ENCODE data around the gene ZNF462. TPM values are rescaled to one million over a fixed set of nuclear protein-coding genes. Genes with fewer than 3 reads are reported as not detected.

Gene ZNF462
- total RNA-seq, 3 donors from 2014 or later (not counting 1 experiment from before 2014, with no cell fraction given): 0.33 to 0.93 (median 0.35) TPM

- Mint-ChIP-seq H3K4me1 (no peaks in the 10 kb centered on the region), H3K27me3 (ENCODE audit: low read depth in 2 of 2) (peaks cover 0 to 3% of the 10 kb centered on the region in 2 donors), H3K4me3 (no peak overlapping the region), H3K27ac (no peak overlapping the region), H3K9me3 (peaks cover 0 to 2% of the 10 kb centered on the region in 2 donors), H3K36me3 (no peaks in the 10 kb centered on the region)
- no peaks in the 10 kb centered on the region for H3K27me3 ChIP-seq (ENCODE audit: control insufficient read depth, insufficient read depth, low read length)
- H3K4me3 ChIP-seq (ENCODE audit: low read length): no peak overlapping the region
- no peak for TF ChIP-seq CTCF (IDR thresholded peaks at IDR 0.05)
- no peaks in the 10 kb centered on the region for H3K4me1 ChIP-seq (ENCODE audit: control insufficient read depth, insufficient read depth, low read length)
- ATAC-seq (no peak), DNase-seq (no peak)
- H3K27ac ChIP-seq (ENCODE audit: low read length): no peak overlapping the region
- intact Hi-C loops (cut with micrococcal nuclease): no loop called here
- H3K36me3 ChIP-seq (ENCODE audit: control insufficient read depth, insufficient read depth, low read length): no peaks in the 10 kb centered on the region
- 95% methylated on average over 18 of the region's 18 CpGs for WGBS (ENCODE audit: insufficient coverage)
- H3K9me3 ChIP-seq (ENCODE audit: control insufficient read depth, insufficient read depth, low read length): peaks cover 3% of the 10 kb centered on the region
Measured at GRCh38 chr9:106928350-106928749, 65.4 kb downstream of the ZNF462 start.

- no peak for TF ChIP-seq CTCF (IDR thresholded peaks at IDR 0.05)
- intact Hi-C loops (cut with micrococcal nuclease): no loop called here
- H3K4me3 Mint-ChIP-seq: no peak overlapping the region
Measured at GRCh38 chr9:106929471-106930177, 66.7 kb downstream of the ZNF462 start.

GRCh38 chr9:106930477-106930876, 67.5 kb downstream of the ZNF462 start:
- Mint-ChIP-seq H3K9me3 (peaks cover 0 to 2% of the 10 kb centered on the region in 2 donors), H3K4me1 (no peaks in the 10 kb centered on the region), H3K4me3 (no peak overlapping the region), H3K27me3 (ENCODE audit: low read depth in 2 of 2) (peaks cover 0 to 3% of the 10 kb centered on the region in 2 donors), H3K36me3 (no peaks in the 10 kb centered on the region), H3K27ac (no peak overlapping the region)
- 92% methylated on average over 8 of the region's 8 CpGs for WGBS (ENCODE audit: insufficient coverage)
- Histone ChIP-seq H3K4me3 (ENCODE audit: low read length) (no peak overlapping the region), H3K27ac (ENCODE audit: low read length) (no peak overlapping the region), H3K27me3 (ENCODE audit: control insufficient read depth, insufficient read depth, low read length) (no peaks in the 10 kb centered on the region), H3K36me3 (ENCODE audit: control insufficient read depth, insufficient read depth, low read length) (no peaks in the 10 kb centered on the region), H3K4me1 (ENCODE audit: control insufficient read depth, insufficient read depth, low read length) (no peaks in the 10 kb centered on the region), H3K9me3 (ENCODE audit: control insufficient read depth, insufficient read depth, low read length) (peaks cover 3% of the 10 kb centered on the region)
- intact Hi-C loops (cut with micrococcal nuclease): no loop called here
- no peak for TF ChIP-seq CTCF (IDR thresholded peaks at IDR 0.05)
- no peak for ATAC-seq
- no peak for DNase-seq

More at GRCh38 chr9:106929471-106930177, 66.7 kb downstream of the ZNF462 start:
- 86% methylated on average over 11 of the region's 11 CpGs for WGBS (ENCODE audit: insufficient coverage)
- ATAC-seq (no peak), DNase-seq (no peak)
- no peak overlapping the region for H3K27ac Mint-ChIP-seq
- H3K9me3 Mint-ChIP-seq: peaks cover 0 to 2% of the 10 kb centered on the region in 2 donors
- peaks cover 0 to 3% of the 10 kb centered on the region in 2 donors for H3K27me3 Mint-ChIP-seq (ENCODE audit: low read depth in 2 of 2)
- no peaks in the 10 kb centered on the region for H3K4me1 Mint-ChIP-seq
- no peak overlapping the region for H3K27ac ChIP-seq (ENCODE audit: low read length)
- H3K4me1 ChIP-seq (ENCODE audit: control insufficient read depth, insufficient read depth, low read length): no peaks in the 10 kb centered on the region
- H3K27me3 ChIP-seq (ENCODE audit: control insufficient read depth, insufficient read depth, low read length): no peaks in the 10 kb centered on the region
- H3K9me3 ChIP-seq (ENCODE audit: control insufficient read depth, insufficient read depth, low read length): peaks cover 3% of the 10 kb centered on the region
- no peaks in the 10 kb centered on the region for H3K36me3 Mint-ChIP-seq
- H3K4me3 ChIP-seq (ENCODE audit: low read length): no peak overlapping the region
- no peaks in the 10 kb centered on the region for H3K36me3 ChIP-seq (ENCODE audit: control insufficient read depth, insufficient read depth, low read length)

GRCh38 chr9:106931466-106931865, 68.5 kb downstream of the ZNF462 start:
- Histone ChIP-seq H3K27ac (ENCODE audit: low read length) (no peak overlapping the region), H3K4me3 (ENCODE audit: low read length) (no peak overlapping the region), H3K27me3 (ENCODE audit: control insufficient read depth, insufficient read depth, low read length) (no peaks in the 10 kb centered on the region), H3K9me3 (ENCODE audit: control insufficient read depth, insufficient read depth, low read length) (no peaks in the 10 kb centered on the region), H3K36me3 (ENCODE audit: control insufficient read depth, insufficient read depth, low read length) (no peaks in the 10 kb centered on the region), H3K4me1 (ENCODE audit: control insufficient read depth, insufficient read depth, low read length) (no peaks in the 10 kb centered on the region)
- no peaks in the 10 kb centered on the region for H3K36me3 Mint-ChIP-seq
- H3K4me1 Mint-ChIP-seq: no peaks in the 10 kb centered on the region
- H3K4me3 Mint-ChIP-seq: no peak overlapping the region
- H3K9me3 Mint-ChIP-seq: no peaks in the 10 kb centered on the region
- TF ChIP-seq CTCF (IDR thresholded peaks at IDR 0.05): no peak
- no peak for ATAC-seq
- no peak overlapping the region for H3K27ac Mint-ChIP-seq
- DNase-seq: no peak
- WGBS (ENCODE audit: insufficient coverage): 84% methylated on average over 4 of the region's 4 CpGs
- intact Hi-C loops (cut with micrococcal nuclease): no loop called here
- peaks cover 0 to 3% of the 10 kb centered on the region in 2 donors for H3K27me3 Mint-ChIP-seq (ENCODE audit: low read depth in 2 of 2)
